ENCODE results near the gene POLR1C.
A peak's percentile ranks its signal among the peaks of the same experiment; 100 is the strongest.

- TF ChIP-seq CTCF (IDR thresholded peaks at IDR 0.05 in 4 of 5, conservative IDR thresholded peaks at IDR 0.05 in 1 of 5), result no peak
- TF ChIP-seq POLR2A (IDR thresholded peaks at IDR 0.05), result peak; percentile 75 to 85
Observed at GRCh38 chr6:43477235-43478007, 39.5 kb upstream of the POLR1C start, which contains the start of gene TJAP1.
